ENCODE measurements around the gene PTCHD4.

The PTCHD4 gene

GRCh38 chr6:48099713-48100587 lies 11.0 kb downstream of the PTCHD4 start:
- no peak for DNase-seq (ENCODE audit: low read depth in 3 of 3, low spot score in 1 of 3)

DNA sequence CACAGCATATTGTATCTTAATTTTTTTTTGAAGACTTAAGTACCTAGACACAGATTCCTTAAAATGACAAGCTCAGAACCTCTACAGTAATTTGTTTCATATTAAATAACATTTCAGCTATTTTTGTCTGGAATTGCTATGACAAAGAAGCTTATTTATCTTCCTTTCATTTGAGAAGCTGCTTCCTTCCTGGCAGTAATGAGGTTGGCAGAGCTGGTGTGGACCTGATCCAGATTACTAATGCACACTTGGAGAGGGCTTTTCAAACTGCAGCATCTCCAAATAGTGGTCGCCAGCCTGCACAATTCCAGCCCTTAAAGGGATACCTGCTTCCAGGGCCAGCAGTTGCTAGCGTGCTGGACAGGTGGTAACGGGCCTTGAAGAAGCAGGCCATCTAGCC lies 12.1 kb downstream of the PTCHD4 start:
- DNase-seq (ENCODE audit: low read depth in 3 of 3, low spot score in 1 of 3), result no peak

GRCh38 chr6:48092550-48093217 lies 18.3 kb downstream of the PTCHD4 start:
- no peak for DNase-seq (ENCODE audit: low read depth in 3 of 3, low spot score in 1 of 3)

- no peak for DNase-seq (ENCODE audit: low read depth in 3 of 3, low spot score in 1 of 3)
Observed at GRCh38 chr6:48090546-48090945, 20.5 kb downstream of the PTCHD4 start.

- no peak for DNase-seq (ENCODE audit: low read depth in 3 of 3, low spot score in 1 of 3)
Observed at GRCh38 chr6:48087448-48087847, 23.5 kb downstream of the PTCHD4 start.

- DNase-seq (ENCODE audit: low read depth in 3 of 3, low spot score in 1 of 3), result no peak
Observed at GRCh38 chr6:48086187-48086586, 24.8 kb downstream of the PTCHD4 start.

DNA sequence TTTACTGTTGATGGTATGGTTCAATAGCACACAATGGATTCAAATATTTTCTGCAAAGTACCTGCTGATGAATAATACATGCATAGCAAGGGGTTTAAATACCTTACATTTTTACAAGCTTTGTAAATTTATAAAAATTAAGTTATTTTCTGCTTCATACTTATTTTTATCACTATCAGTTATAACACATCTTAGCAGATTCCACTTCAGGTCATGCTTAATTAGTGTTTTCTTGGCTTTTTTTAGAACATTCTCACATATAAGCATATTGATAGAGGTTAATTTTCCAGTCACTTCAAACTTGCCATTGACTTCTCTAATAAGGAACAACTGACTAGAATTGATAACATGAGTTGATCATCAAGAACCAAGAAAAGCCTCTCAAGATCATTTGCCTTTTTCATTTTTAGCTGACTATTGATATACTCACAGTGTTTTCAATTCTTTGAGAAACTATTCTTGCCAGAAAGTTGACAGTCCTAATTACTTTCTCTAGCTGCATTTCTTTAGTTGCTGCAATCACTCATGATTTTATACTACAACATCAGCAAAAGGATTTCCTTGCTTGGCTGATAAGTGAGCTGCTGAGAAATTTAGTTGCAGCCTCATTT lies 25.8 kb downstream of the PTCHD4 start:
- no peak for DNase-seq (ENCODE audit: low read depth in 3 of 3, low spot score in 1 of 3)

GRCh38 chr6:48084201-48084600 lies 26.8 kb downstream of the PTCHD4 start:
- DNase-seq (ENCODE audit: low read depth in 3 of 3, low spot score in 1 of 3), result no peak

GRCh38 chr6:48080227-48081009 lies 30.6 kb downstream of the PTCHD4 start:
- DNase-seq (ENCODE audit: low read depth in 3 of 3, low spot score in 1 of 3), result no peak

DNA sequence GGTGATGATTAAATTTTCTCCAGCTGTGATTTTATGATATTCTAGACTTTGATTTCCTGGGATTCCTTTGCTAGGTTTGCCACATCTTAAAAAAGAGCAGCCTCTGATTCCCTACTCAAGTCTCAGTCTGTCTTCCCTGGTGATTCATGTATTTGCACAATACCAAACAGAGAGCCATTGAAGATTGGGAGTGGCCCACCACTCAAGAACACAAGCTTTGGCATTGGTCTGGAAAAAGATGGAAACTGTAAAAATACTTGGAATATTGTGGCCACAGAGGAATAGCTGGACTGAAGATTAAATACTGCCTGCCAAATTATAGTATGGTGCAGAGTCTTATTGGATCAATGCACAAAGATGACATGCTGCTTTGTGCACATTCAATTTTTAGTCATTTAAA lies 32.9 kb downstream of the PTCHD4 start:
- DNase-seq (ENCODE audit: low read depth in 3 of 3, low spot score in 1 of 3), result no peak

GRCh38 chr6:48075181-48075580 lies 35.8 kb downstream of the PTCHD4 start:
- no peak for DNase-seq (ENCODE audit: low read depth in 3 of 3, low spot score in 1 of 3)

DNA sequence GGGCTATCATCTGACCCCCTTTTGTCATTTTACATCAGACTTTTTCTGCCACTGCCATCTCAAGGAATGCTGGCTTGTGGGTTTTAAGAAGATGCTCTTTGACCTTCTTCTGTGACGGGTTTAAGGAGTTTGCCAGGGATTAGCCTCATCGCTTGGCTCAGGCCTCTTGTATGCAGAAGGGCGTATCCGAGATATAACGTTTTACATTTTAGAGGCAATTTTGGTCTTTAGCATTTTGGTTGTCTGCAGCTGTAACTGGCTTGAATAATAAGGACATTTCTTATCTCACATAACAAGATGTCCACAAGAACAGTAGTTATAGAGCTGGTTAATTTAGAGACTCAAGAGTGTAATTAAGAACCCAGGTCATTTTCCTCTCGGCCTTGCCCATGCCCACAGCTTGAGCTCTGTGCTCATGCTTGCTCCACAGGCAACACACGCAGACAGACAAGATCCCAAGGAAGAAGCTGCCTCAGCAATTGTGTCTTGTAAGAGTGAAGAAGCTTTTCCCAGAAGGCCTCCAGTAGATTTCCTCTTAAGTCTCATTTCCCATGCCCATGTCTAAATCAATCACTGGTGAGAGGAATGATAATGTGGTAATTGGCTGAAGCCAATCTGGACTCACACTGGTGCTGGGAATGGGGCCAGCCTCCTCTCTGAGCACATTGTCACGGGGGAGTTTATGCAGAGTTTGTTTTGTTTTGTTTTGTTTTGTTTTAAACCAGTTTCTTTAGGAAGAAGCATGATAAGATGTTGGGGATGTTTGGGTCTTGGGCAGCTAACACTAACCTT lies 36.8 kb downstream of the PTCHD4 start:
- DNase-seq (ENCODE audit: low read depth in 3 of 3, low spot score in 1 of 3), result no peak

GRCh38 chr6:48071833-48072232 lies 39.2 kb downstream of the PTCHD4 start:
- no peak for DNase-seq (ENCODE audit: low read depth in 3 of 3, low spot score in 1 of 3)

- DNase-seq (ENCODE audit: low read depth in 3 of 3, low spot score in 1 of 3), result no peak
Observed at GRCh38 chr6:48069280-48069679, 41.7 kb downstream of the PTCHD4 start.

- no peak for DNase-seq (ENCODE audit: low read depth in 3 of 3, low spot score in 1 of 3)
Observed at GRCh38 chr6:48068278-48069251, 42.4 kb downstream of the PTCHD4 start.

DNA sequence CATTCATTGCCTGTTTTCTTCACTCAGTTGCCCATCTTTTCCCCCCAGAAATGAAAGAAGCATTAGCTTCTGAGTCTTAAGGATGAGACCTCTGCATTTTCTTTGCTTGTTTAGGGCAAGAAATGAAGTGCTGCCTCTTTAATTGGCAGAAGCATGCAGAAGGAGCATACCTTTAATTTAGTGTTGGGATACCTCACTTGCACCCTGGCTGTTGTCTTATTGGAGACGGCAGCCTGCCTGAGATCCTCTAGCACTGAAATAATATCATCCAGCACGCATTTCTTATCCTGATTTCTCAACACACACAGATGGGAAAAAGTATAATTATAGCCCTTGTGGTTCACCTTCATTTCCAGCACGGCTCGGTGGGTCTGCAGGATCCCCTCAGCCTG lies 43.1 kb downstream of the PTCHD4 start:
- DNase-seq (ENCODE audit: low read depth in 3 of 3, low spot score in 1 of 3), result no peak

GRCh38 chr6:48067148-48067712 lies 43.8 kb downstream of the PTCHD4 start:
- DNase-seq (ENCODE audit: low read depth in 3 of 3, low spot score in 1 of 3), result no peak

GRCh38 chr6:48061265-48061990 lies 49.6 kb downstream of the PTCHD4 start:
- DNase-seq (ENCODE audit: low read depth in 3 of 3, low spot score in 1 of 3), result no peak

All from stimulated activated CD4-positive, alpha-beta T cell treated with anti-CD3 and anti-CD28 coated beads, TNF-alpha, amount 100 ng/mL, for 1 hour (primary cell).